ENCODE measurements around the gene EEF1AKMT1.

- TF ChIP-seq CTCF (IDR thresholded peaks at IDR 0.05) (no peak), EP300 (IDR thresholded peaks at IDR 0.05) (no peak)
These were observed 23.2 kb upstream of the EEF1AKMT1 start for GRCh38 chr13:20796791-20797508.

Measured in ovary (tissue), 3 donors.